Fibroblast of upper back skin (primary cell): ENCODE data around the gene SERPINA3.

ENCODE experiments used
- DNase-seq: peaks from one replicate; pipeline ENCODE4 v3.0.0-alpha.2; 2013

The SERPINA3 gene

DNA sequence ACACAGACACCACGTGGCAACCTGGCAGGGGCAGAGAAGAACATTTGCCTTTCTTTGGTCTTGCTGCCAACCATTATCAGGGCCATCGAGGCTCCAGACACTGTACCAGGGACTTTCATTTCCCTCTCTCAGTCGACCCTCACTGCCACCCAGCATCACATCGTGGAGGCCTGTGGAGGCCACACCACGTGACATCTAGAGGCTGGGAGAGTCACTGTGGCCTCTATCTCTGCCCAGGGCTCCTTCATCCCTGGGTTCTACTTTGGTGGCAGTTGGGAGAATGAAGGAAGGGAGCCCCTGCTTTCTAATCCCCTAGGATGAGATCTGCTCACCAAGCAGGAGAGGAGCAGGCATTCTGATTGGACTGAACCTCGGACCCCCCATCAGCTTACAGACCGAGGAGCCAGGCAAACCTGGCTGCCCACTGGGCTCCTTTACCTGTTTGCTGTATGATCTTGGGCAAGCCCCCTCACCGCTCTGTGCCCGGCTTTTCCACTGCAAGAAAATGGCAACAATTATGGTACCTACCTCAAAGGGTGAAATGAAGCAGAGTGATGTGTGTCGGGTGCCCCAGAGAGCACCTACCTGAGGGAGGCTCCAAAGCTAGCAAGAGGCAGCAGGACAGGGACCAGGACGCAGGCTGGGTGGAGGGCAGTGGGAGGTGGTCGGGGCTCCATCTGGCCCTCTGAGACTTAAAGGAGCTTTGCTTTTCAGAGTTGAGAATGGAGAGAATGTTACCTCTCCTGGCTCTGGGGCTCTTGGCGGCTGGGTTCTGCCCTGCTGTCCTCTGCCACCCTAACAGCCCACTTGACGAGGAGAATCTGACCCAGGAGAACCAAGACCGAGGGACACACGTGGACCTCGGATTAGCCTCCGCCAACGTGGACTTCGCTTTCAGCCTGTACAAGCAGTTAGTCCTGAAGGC is 1.8 kb downstream of the SERPINA3 start:
- DNase-seq = no peak

DNA sequence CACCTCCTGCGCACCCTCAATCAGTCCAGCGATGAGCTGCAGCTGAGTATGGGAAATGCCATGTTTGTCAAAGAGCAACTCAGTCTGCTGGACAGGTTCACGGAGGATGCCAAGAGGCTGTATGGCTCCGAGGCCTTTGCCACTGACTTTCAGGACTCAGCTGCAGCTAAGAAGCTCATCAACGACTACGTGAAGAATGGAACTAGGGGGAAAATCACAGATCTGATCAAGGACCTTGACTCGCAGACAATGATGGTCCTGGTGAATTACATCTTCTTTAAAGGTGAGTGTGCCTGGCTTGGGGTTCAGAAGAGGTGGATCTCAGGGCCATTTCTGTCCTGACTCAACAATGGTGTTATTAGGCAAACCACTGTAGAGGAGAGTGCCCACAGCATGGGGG is 2.6 kb downstream of the SERPINA3 start:
- DNase-seq = no peak

DNA sequence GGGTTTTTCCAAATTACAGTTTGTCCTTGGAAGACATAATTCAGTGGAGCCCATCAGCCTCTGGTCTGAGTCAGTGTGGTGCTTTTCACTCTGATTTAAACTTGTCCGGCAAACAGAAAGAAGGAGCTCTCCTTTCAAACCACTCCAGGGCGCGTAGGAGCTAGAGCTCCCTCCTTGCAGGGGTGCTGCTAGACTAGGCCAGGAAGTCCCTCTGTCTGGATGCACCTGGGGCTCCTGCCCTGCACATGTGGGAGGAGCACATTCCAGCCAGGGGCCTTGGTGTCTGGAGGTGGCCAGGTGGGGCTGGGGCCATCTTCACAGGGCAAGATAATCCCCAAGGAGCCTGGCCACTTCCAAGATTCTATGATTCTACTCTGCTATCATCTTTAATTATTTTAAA is 3.1 kb downstream of the SERPINA3 start:
- no peak for DNase-seq

DNA sequence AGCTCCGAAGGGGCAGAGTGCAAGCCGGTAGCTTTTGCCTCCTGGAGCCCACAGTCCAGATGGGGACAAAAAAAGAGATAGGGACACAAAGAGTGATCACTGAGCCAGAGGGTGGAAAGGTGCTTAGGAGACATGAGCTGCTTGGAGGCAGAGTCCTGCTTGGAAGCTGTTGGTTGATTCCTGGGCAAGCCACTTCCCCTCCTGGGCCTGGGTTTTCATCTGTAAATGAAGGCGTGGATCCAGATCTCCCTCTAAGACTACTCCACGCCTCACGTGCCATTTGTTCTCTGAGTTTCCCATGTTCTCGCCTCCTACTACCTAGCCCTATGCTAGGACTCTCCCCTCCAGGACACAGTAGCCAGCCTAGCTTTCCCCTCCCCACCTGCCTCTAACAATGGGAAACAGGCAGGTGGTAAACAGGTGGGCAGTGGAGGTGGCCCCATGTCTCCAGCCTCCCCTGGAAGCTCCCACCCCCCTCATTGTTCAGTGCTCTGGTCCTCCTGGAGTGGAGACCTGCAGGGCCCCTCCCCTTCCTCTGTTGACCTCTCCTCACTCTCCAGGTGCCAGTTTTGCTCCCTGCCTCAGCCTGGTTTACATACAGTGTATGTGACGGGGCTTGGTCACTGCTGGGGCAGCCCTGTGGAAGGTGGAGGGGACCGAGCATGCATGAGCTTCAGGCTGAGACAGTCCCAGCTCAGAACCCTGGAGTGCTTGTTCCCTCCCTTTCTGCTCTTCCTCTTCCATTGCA is 3.8 kb downstream of the SERPINA3 start:
- DNase-seq = no peak

DNA sequence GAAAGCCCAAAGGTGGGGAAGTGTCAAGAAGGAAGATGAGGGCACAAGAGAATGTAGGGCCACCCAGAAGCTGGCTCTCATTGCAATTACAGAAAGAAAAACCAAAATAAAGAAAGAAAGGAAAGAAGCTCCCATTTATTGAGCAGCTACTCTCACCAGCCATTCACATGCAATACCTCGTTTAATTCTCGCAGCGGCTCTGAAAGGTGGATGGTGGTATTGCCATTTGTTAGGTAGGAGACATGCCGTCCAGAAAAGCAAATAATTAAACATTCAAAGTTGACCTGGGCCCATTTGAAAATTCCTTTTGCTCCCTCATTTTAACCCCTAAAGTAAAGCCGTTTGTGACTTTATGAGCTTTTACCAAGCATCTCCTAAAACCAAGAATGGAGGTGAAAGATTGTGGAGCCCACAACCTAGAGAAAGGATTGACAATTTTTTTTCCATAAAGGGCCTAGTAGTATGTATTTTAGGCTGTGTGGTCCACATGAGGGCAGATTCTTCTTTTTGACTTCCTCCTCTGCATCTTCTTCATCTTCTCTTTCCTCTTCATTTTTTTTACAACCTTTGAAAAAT is 5.3 kb downstream of the SERPINA3 start:
- no peak for DNase-seq

DNA sequence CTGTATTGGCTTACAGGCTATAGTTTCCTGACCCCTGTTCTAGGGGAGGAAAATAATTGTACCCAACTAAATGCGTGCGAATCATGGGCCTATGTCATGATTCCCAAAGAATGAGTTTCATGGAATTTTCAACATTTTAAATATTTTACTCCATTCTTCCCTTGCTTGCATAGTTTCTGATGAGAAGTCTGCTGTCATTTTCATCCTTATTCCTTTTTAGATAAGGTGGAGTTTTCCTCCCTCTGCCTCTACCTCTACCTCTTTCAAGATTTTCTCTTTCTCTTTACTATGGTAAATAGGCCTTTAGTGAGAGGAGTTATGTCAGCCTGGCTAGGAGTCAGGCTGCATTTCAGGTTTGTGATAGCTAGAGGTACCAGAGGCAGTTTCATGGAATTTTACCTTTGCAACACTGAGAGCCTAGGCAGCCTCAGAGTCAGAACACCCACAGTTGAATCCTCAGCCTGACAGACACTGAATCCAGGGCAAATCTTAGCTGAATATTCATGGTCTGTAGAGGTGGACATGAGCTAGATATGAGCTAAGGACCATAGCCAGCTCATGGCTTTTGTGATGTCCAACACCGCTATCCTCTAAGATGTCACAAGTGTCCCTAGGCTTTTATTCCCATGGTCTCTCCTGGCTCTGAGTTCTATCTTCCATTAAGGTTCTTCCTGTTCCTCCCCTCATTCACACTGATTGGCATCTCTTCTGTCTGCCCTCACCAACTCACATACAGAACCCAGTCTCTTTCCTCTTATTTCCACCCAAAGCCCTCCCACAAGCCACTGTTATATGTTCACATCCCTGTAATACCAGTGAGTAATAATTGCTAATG is 6.0 kb downstream of the SERPINA3 start:
- DNase-seq = no peak

DNA sequence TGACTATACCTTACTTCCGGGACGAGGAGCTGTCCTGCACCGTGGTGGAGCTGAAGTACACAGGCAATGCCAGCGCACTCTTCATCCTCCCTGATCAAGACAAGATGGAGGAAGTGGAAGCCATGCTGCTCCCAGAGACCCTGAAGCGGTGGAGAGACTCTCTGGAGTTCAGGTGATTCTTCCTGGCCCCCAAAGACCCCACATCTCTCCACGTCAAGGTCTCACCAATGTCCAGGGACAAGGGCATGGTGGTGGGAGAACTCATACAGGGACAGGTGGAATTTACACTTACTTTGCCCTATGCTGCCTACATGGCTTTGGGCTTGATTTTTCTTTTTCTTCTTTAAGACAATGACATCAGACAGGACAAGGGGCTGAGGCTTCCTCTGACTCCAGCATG is 7.1 kb downstream of the SERPINA3 start:
- no peak for DNase-seq

DNA sequence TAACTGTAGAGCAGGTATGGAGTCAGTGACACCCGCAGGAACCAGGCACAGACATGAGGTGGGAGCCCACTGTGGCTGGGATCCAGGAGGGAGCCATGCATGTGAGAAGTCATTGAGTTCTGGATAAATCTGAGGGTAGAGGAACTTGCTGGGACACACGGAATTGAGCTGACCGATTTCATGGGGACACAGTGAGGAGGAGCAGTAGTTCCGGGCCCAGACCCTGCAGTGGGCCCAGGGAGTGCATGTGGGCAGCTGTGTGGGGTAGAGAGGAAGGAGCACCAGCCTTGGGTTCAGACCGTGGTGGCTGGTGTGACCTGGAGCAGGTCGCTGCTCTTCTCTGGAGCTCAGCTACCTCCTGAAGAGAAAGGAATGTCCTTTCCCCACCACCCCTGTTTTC is 8.4 kb downstream of the SERPINA3 start:
- no peak for DNase-seq

DNA sequence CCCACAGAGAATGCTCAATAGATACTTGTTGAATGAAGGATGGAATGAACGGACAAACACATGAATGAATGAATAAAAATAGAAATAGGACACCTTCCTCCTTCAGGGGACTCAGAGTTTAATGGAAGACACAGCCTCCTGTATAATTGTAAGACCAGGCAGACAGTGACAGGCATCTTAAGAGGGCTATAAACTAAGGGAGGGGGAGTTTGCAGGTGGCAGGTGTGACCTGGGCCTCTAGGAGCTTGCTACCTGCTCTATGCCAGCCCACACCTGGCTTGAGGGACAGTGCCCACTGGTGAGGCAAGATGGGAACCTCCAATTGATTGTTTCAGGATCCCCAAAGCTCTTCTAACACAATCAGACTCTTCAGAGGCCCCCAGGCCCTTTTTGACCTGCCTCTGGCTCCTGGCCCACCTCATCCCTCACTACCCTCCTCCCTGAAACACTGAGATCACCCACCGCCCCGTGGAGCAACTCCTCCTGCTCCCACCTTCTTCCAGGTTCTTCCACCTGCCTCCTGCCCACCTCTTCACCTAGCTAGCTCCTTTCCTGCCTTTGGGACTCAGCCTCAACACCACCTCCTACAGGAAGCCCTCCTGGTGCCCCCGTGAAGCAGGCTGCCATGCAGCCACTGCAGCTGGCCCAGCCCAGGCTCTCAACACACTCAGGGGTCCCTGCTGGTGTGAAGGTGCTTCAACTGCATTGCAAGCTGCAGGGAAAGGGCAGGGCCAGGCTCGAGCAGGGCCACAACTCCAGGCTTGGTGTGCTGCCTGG is 9.4 kb downstream of the SERPINA3 start:
- DNase-seq = no peak

DNA sequence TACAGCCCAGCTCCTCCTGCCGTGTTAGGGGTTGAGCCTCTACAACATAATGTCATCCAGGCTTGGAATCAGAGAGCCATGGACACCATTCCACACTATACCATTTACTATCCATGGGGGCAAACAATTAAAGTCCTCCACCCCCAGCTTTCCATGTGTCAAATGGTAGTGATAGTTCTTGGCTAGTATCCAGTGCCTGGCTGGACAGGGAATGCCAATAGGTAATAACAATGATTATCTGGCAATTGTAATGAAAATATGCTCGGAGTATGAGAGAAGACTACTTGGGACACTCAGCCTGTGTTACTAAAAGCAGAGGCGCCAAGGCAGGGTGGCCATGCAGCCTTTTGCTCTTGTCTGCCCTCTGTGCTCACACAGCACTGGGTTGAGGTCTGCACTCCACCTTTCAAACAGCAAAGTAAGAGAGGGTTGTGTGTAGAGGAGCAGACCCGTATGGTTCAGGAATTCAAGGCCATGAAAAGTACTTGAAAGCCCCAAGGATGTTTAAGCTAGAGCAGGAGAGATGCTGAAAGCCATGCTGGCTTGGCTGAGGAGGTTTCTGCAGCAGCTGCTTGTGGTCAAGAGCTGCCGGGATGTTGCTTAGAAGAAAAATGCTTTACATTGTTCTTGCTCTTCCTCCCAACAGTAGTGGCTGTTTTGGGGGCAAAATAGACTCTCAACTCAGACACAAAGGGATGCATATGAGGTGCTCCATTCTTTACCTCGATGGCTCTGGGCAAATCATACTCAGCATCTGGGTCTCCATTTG is 10.6 kb downstream of the SERPINA3 start:
- no peak for DNase-seq

DNA sequence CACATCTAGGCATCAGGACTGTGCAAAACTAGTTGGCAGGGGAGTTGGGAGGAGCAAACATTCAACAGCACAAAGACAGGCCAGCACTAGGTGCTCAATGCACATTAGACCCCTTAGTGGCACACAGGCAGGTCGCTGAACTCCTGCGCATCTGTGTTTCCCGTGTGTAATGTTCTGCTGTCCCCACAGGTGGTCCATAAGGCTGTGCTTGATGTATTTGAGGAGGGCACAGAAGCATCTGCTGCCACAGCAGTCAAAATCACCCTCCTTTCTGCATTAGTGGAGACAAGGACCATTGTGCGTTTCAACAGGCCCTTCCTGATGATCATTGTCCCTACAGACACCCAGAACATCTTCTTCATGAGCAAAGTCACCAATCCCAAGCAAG is 11.2 kb downstream of the SERPINA3 start:
- no peak for DNase-seq

DNA sequence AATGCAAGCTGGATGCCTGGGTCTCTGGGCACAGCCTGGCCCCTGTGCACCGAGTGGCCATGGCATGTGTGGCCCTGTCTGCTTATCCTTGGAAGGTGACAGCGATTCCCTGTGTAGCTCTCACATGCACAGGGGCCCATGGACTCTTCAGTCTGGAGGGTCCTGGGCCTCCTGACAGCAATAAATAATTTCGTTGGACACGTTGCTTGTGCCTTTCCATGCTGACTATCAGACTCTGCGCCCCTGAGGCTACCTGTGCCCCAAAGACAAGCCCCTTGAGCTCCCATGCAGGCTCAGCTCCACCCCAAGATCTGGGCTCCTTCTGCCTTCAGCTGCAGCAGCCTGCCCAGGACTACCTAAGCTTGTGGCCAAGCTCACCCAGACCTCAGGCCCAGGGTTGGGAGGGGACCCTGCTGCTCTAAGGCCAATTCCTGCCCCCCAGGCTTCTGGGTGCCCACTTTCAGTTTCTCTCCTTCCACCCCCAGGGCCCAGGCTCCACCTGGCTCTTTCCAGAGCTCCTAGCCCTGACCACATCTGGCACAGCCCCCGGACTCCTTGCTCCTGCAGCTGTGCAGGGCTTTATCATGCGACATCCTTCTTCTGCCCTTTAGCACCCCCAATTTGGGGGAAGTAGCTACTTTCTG is 11.8 kb downstream of the SERPINA3 start:
- no peak for DNase-seq

DNA sequence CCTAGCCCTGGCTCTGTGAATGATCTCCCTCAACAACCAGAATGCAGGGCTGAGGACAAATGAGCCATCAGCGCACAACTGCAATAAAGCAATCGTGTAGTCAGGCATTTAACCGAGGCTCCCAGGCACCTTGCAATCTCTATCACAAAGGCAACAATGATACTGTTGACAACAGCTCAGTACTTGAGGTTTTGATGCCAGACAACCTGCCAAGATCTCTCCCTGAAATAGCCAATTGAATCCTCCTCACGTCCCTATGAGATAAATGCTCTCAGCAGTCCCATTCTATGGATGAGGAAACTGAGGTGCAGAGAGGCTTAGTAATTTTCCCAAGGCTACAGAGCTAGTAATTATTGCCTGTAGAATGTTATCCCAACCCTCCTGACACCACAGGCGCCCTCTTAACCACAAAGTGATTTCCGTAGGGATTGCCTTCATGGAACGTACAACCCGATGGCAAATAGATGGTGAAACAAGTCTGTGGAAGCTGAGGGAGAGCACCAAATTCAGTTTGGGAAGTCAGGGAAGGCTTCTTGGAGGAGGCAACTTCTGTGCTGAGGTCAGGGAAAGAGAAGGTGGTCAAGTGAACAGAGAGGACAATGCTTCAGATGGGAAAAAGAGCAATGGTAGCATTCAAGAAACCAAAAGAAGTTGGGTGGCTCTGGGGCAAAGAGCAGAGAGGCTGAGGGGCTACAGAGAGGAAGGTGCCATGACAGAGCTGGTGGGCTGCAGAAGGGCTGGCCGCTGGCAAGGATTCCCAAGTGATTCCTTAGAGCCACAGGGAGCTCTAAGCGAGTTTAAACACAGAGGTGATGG is 12.6 kb downstream of the SERPINA3 start:
- DNase-seq = no peak

DNA sequence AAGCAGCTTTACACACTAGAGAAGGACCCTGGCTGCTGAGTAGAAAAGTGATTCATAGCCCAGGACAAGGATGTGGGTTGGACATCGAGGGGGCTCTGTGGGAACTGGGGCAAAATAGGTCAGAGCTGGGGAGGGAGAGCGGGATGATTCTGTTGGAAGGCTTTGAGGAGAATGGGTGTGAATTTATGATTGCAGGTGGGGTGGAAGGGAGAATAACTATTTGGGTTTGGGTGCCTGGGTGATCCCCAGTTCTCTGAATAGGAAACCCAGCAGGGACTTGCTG is 13.1 kb downstream of the SERPINA3 start:
- no peak for DNase-seq

DNA sequence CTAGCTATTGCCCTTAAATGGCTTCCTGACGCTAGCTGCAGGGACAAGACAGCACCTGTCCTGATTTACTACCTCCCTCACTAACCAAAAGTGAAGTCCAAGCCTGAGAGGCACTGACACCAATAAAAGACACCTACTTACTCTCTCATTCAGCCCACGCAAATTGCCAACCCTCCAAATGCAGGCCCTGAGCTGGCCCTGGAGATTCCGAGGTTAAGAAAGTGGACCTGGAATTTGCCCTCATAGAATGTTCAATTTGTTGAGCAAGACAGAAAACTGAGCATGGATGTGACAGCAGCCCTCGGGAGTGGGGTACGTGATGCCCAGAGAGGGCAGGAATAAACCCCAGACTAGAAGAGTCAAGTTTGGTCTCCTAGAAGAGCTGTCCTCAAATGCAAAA is 16.4 kb downstream of the SERPINA3 start:
- no peak for DNase-seq

DNA sequence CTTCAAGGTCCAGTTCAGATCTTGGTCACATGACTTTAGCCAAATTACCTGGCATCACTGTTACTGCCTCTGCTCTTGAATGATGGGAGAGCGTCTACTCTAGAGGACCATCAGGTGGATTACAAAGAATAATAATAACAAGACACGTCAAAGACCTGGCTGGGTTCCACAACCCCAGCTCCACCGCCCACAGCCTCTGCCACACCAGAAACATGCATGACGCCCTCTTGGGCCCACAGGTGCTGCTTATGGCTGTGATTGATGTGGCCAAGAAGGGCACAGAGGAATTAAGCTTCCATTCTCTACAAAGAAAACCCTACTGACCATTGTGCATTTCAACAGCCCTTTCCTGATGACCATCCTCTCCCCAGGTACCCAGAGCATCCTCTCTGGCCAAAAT is 18.2 kb downstream of the SERPINA3 start:
- no peak for DNase-seq

DNA sequence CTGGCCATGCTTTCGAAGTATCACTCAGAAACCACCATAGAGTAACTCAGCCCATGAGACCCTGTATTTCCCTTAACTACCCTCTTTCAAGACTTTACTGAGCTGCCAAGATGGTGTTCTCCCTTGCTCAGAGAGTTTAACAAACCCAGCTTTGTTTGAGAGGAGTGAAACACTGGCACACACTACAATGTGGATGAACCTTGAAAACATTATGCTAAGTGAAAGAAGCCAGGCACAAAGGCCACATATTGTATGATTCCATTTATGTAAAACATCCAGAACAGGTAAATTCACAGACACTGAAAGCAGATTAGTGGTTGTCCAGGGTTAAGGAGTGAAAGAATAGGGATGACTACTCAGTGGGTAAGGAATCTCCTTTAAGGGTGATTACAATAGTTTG is 18.9 kb downstream of the SERPINA3 start:
- DNase-seq = no peak

DNA sequence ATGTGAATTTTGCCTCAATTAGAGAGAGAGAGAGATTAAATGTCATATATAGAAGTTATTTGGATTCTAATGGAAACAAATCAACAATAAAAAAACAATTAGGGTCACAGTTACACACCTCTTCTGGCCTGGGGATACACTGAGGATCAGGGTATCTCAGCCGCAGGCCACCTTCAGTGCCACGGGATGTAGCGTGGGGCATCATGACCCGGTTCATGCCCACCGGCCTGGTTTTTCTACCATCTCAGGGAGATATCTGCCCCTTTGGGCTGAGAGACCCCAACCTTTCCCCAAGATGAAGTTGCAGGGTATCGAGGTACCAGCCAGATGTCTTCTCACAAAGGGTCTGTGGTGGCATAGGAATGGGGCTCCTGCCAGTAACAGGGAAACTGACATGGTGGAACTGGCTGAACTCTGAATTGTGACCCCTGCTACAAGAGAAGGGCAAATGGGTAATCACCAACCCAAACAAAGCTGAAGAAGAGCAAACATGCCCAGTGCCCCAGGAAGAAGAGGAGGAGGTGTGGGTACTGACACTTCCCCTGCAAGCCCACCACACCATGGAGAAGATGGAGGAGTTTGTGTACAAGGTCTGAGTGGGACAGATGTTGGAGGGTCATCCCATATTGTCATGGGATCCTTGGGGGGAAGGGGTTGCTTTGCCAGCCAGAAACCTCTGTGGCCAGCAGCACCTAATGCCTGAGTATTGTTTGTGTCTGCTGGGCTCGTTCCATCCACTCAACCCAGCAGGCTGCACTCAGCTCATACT is 19.5 kb downstream of the SERPINA3 start:
- no peak for DNase-seq

DNA sequence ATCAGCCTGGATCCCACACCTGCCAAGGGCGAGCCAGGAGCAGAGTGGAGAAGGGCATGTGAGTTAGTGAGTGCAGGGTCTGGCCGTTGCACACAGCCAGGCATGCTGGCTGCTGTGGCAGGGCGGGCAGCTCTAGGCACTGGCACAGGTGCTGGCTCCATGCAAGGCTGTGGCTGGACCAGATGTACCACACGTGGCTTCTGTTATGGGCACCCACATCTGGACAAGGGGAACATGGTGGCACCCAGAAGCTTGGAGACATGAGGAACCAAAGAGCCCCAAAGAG is 20.1 kb downstream of the SERPINA3 start:
- DNase-seq = no peak

DNA sequence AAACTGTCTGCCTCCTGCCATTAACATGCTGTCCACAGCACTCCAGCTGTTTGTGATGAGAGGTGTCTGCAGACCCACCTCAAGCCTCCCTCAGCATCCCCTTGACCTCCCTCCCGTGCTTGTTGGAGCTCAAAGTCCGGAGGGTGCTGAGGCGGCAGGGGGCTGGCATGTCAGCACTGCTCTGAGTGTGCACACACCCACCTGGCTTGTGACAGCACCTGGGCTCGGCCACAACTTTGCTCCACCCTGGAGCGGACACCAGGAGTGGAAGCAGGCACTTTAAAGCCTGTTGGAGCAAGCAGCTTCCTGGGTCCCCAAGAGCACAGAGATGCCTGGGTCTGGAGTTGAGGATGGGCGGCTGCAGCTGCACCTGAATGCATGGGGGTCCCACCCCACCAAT is 20.9 kb downstream of the SERPINA3 start:
- DNase-seq = no peak
